ENCODE data around the gene CDHR5. TPM values are rescaled to one million over a fixed set of nuclear protein-coding genes. Genes with fewer than 3 reads are reported as not detected.

Gene CDHR5
- total RNA-seq, 4 donors from 2014 or later, result not detected

DNA sequence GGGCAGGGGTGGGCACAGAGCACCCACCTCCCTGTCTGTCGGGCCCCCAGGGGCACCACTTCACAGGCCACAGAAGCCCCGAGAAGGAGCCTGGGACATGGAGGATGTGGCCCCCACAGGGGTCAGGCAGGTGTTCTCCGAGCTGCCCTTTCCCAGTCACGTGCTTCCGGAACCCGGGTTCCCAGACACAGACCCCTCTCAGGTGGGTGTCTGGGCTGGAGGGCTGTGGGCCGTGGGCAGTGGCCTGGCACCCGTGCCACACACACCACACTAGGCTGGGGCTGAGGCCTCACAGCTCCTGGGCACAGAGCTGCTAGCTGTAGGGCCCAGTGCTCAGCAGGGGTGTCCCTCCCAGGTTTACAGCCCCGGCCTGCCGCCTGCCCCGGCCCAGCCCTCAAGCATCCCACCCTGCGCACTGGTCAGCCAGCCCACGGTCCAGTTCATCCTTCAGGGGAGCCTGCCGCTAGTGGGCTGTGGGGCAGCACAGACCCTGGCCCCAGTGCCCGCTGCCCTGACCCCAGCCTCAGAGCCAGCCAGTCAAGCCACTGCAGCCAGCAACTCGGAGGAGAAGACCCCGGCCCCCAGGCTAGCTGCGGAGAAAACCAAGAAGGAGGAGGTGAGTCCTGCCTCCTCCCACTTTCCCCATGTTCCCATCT lies 14.5 kb downstream of the CDHR5 start:
- TF ChIP-seq, protein P1, sequence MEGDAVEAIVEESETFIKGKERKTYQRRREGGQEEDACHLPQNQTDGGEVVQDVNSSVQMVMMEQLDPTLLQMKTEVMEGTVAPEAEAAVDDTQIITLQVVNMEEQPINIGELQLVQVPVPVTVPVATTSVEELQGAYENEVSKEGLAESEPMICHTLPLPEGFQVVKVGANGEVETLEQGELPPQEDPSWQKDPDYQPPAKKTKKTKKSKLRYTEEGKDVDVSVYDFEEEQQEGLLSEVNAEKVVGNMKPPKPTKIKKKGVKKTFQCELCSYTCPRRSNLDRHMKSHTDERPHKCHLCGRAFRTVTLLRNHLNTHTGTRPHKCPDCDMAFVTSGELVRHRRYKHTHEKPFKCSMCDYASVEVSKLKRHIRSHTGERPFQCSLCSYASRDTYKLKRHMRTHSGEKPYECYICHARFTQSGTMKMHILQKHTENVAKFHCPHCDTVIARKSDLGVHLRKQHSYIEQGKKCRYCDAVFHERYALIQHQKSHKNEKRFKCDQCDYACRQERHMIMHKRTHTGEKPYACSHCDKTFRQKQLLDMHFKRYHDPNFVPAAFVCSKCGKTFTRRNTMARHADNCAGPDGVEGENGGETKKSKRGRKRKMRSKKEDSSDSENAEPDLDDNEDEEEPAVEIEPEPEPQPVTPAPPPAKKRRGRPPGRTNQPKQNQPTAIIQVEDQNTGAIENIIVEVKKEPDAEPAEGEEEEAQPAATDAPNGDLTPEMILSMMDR (IDR thresholded peaks at IDR 0.05; ENCODE audit: low read depth), result no peak

GRCh38 chr11:609341-609811 lies 15.4 kb downstream of the CDHR5 start:
- TF ChIP-seq, protein P1 (IDR thresholded peaks at IDR 0.05; ENCODE audit: low read depth), result no peak

- TF ChIP-seq, protein P1 (IDR thresholded peaks at IDR 0.05; ENCODE audit: low read depth), result no peak
These were observed 15.9 kb downstream of the CDHR5 start for GRCh38 chr11:608791-609251.

- TF ChIP-seq, protein P1 (IDR thresholded peaks at IDR 0.05; ENCODE audit: low read depth), result no peak
These were observed 16.6 kb downstream of the CDHR5 start for GRCh38 chr11:607971-608659.

DNA sequence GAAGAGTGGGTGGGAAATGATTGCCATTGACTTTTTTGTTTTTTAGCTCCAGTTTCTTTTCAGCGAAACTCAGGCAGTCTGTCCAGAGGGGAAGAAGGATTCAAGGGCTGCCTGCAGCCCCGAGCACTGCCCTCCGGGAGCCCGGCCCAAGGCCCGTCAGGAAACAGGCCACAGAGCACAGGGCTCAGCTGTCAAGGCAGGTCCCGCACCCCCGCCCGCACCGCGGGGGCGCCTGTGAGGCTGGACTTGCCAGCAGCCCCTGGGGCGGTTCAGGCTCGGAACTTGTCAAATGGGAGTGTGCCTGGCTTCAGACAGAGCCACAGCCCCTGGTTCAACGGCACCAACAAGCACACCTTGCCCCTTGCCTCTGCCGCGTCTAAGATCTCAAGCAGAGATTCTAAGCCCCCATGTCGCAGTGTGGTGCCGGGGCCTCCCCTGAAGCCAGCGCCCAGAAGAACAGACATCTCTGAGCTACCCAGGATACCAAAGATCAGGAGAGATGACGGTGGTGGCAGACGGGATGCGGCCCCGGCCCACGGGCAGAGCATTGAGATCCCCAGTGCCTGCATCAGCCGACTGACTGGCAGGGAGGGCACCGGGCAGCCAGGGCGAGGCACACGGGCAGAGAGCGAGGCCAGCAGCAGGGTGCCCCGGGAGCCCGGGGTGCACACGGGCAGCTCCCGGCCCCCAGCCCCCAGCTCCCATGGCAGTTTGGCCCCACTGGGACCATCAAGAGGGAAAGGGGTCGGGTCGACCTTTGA lies 17.6 kb downstream of the CDHR5 start:
- TF ChIP-seq, protein P1 (IDR thresholded peaks at IDR 0.05; ENCODE audit: low read depth), result no peak

DNA sequence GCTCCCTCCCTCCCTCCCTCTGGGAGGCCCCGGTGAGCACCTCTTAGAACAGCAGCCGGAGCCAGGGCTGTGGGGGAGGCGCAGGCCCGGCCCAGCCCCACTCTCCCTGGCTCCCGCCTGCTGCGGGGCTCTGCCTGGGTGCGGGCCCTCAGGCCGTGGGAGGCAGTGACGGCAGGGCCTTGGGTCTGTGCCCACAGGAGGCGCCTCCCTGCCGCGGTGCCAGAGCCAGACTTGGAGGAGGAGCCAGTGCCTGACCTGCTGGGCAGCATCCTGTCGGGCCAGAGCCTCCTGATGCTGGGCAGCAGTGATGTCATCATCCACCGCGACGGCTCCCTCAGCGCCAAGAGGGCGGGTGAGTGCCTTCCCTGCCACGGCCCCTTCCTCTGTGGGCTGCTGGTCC lies 18.5 kb downstream of the CDHR5 start:
- TF ChIP-seq, protein P1 (IDR thresholded peaks at IDR 0.05; ENCODE audit: low read depth), result no peak
